K562 (cell line): ENCODE measurements around the gene POT1. TPM values are rescaled to one million over a fixed set of nuclear protein-coding genes. Genes with fewer than 3 reads are reported as not detected.

Source experiments
- ASH1L ChIP-seq: fragments of 450-650 bp; IDR thresholded peaks from 2 replicates; pipeline ENCODE4 v1.6.1; 2018; ENCODE audit warnings: borderline replicate concordance, mild to moderate bottlenecking, low read depth; ENCODE audit not compliant: partially characterized antibody
- ATF7 ChIP-seq: fragments of 450-650 bp; IDR thresholded peaks from 2 replicates; pipeline ENCODE4 v1.7.1; 2014; ENCODE audit warnings: mild to moderate bottlenecking, moderate library complexity
- CHD7 ChIP-seq: fragments of 200-600 bp; sonication (generic); IDR thresholded peaks from one replicate; pipeline ENCODE4 v1.6.1; 2012; ENCODE audit warnings: mild to moderate bottlenecking, low read depth, low read length, inconsistent platforms
- E4F1 ChIP-seq: fragments of 250-450 bp; sonication (Bioruptor Pico); IDR thresholded peaks from 2 replicates; pipeline ENCODE4 v1.5.0; 2021; ENCODE audit warnings: mild to moderate bottlenecking, borderline replicate concordance
- HDAC6 ChIP-seq: IDR thresholded peaks from 2 replicates; pipeline ENCODE4 v1.6.1; 2012; ENCODE audit warnings: low read depth, mild to moderate bottlenecking, control low read depth, inconsistent platforms, low read length, moderate library complexity
- NCOR1 ChIP-seq: fragments of 450-650 bp; IDR thresholded peaks from 2 replicates; pipeline ENCODE4 v1.6.1; 2016; ENCODE audit warnings: mild to moderate bottlenecking, moderate library complexity
- SAP30 ChIP-seq: fragments of 200-600 bp; sonication (generic); IDR thresholded peaks from 2 replicates; pipeline ENCODE4 v1.6.1; 2012; ENCODE audit warnings: borderline replicate concordance, low read depth, mild to moderate bottlenecking, moderate library complexity, low read length, control low read depth, inconsistent platforms; ENCODE audit not compliant: insufficient read depth, poor library complexity, severe bottlenecking
- YY1 ChIP-seq, 3 experiments: IDR thresholded peaks; 2 replicates each; pipeline ENCODE4 v1.6.1; 2011; ENCODE audit warnings: low read length in 2 of 3, mild to moderate bottlenecking in 2 of 3, moderate library complexity in 2 of 3, borderline replicate concordance in 1 of 3, control low read depth in 1 of 3, low read depth in 1 of 3; ENCODE audit not compliant: insufficient read depth in 3 of 3, insufficient replicate concordance in 2 of 3, control insufficient read depth in 1 of 3, insufficient read length in 1 of 3; ENCODE audit errors: extremely low read depth in 1 of 3
- ZFP30 ChIP-seq: fragments of 250-450 bp; sonication (Bioruptor Pico); IDR thresholded peaks from 2 replicates; pipeline ENCODE4 v1.8.0; 2022; ENCODE audit warnings: moderate library complexity, mild to moderate bottlenecking, inconsistent platforms, borderline replicate concordance
- ZNF699 ChIP-seq: fragments of 250-450 bp; sonication (Bioruptor Pico); IDR thresholded peaks from 2 replicates; pipeline ENCODE4 v1.8.0; 2021; ENCODE audit warnings: mild to moderate bottlenecking, moderate library complexity; ENCODE audit not compliant: insufficient replicate concordance
- polyA plus RNA-seq, 8 experiments: library from polyadenylated mRNA; depleted of rRNA in 4 of 8; stranded (reverse) in 5 of 8; unstranded in 3 of 8; fragments of >200 nt; fragmentation: Nextera tagmentation in 2 of 8; fragmentation: Illumina TruSeq in 1 of 8; extraction: Ambion mirVana in 2 of 8; extraction: Trizol in 1 of 8; gene quantifications; 2 replicates each; pipeline versions ENCODE4 v1.2.1 to v1.2.3, GENCODE V29; 2011 to 2014; ENCODE audit warnings: inconsistent platforms in 1 of 8, missing spikeins in 1 of 8
- total RNA-seq, 7 experiments: library from RNA; depleted of rRNA in 6 of 7; stranded (reverse); fragments of >200 nt in 6 of 7; fragmentation: Illumina TruSeq in 2 of 7; extraction: Trizol in 2 of 7; gene quantifications; 2 replicates each; pipeline versions ENCODE4 v1.2.1 to v1.2.3, GENCODE V29; 2011 to 2021; ENCODE audit warnings: low replicate concordance in 1 of 7

POT1 gene
- total and polyA plus RNA-seq, 9 of the 15 experiments (the other 6 are each of a cell fraction or from before 2014, with no cell fraction given) = 37.9 to 140 (median 63.6) TPM

GRCh38 chr7:124929467-124930172, at the start of gene POT1 (continued):
- no peak for TF ChIP-seq E4F1 (CRISPR knock-in tag)
- no peak for TF ChIP-seq ZFP30 (CRISPR knock-in tag)
- no peak for TF ChIP-seq SAP30
- no peak for TF ChIP-seq ZNF699 (CRISPR knock-in tag)
- no peak for TF ChIP-seq HDAC6
- TF ChIP-seq ASH1L = peak; percentile 37
- peak; percentile 99 for TF ChIP-seq ATF7
- TF ChIP-seq CHD7 = no peak
- TF ChIP-seq YY1 (IDR thresholded peaks at IDR 0.05; ENCODE audit: borderline replicate concordance in 1 of 3, control insufficient read depth in 1 of 3, extremely low read depth in 1 of 3, insufficient read depth in 3 of 3, insufficient read length in 1 of 3, insufficient replicate concordance in 2 of 3, low read depth in 1 of 3, low read length in 2 of 3) = peak; percentile 40 to 87 (median 83)
- no peak for TF ChIP-seq NCOR1
